Mesenchymal stem cell (in vitro differentiated cells and primary cell): ENCODE measurements around the gene IL1RAPL1.

ENCODE experiments used
- DNase-seq: peaks from one replicate; pipeline ENCODE4 v3.0.0-alpha.2; 2013
- H2AFZ ChIP-seq: one replicate; pipeline ENCODE4 v1.6.1; 2013; ENCODE audit warnings: low read depth, mild to moderate bottlenecking, control low read depth, inconsistent platforms, low read length, moderate library complexity
- H2AK5ac ChIP-seq: 2 replicates; pipeline ENCODE4 v1.6.1; 2013; ENCODE audit warnings: low read length, moderate library complexity, mild to moderate bottlenecking, inconsistent platforms; ENCODE audit not compliant: severe bottlenecking
- H2BK120ac ChIP-seq: one replicate; pipeline ENCODE4 v1.6.1; 2013; ENCODE audit warnings: low read depth, mild to moderate bottlenecking, inconsistent platforms, low read length, moderate library complexity
- H2BK12ac ChIP-seq, 2 experiments: one replicate each; pipeline ENCODE4 v1.6.1; 2013; ENCODE audit warnings: inconsistent platforms in 2 of 2, low read length in 2 of 2, mild to moderate bottlenecking in 2 of 2, moderate library complexity in 2 of 2, control low read depth in 1 of 2
- H2BK15ac ChIP-seq: one replicate; pipeline ENCODE4 v1.6.1; 2013; ENCODE audit warnings: mild to moderate bottlenecking, low read depth, inconsistent platforms; ENCODE audit not compliant: poor library complexity, severe bottlenecking
- H2BK5ac ChIP-seq: 2 replicates; pipeline ENCODE4 v1.6.1; 2013; ENCODE audit warnings: low read depth, mild to moderate bottlenecking, low read length, control low read depth, inconsistent platforms; ENCODE audit not compliant: poor library complexity, severe bottlenecking
- H3K14ac ChIP-seq, 2 experiments: one replicate each; pipeline ENCODE4 v1.6.1; 2013; ENCODE audit warnings: inconsistent platforms in 2 of 2, low read length in 2 of 2, control low read depth in 1 of 2, mild to moderate bottlenecking in 1 of 2, moderate library complexity in 1 of 2
- H3K18ac ChIP-seq, 2 experiments: one replicate each; pipeline ENCODE4 v1.6.1; 2013; ENCODE audit warnings: inconsistent platforms in 2 of 2, low read length in 2 of 2, control low read depth in 1 of 2, low read depth in 1 of 2, mild to moderate bottlenecking in 1 of 2
- H3K23ac ChIP-seq, 2 experiments: one replicate each; pipeline ENCODE4 v1.6.1; 2013; ENCODE audit warnings: inconsistent platforms in 2 of 2, low read length in 2 of 2, mild to moderate bottlenecking in 2 of 2, moderate library complexity in 2 of 2, control low read depth in 1 of 2
- H3K27ac ChIP-seq: 2 replicates; pipeline ENCODE4 v1.5.1; 2013; ENCODE audit warnings: mild to moderate bottlenecking, moderate library complexity, low read length, control low read depth, inconsistent platforms; ENCODE audit not compliant: poor library complexity, severe bottlenecking
- H3K27me3 ChIP-seq, 2 experiments: 2 replicates each; pipeline versions ENCODE4 v1.6.1 to v1.7.0; 2013; ENCODE audit warnings: low read length in 2 of 2, mild to moderate bottlenecking in 2 of 2, moderate library complexity in 2 of 2, control low read depth in 1 of 2, inconsistent platforms in 1 of 2; ENCODE audit not compliant: control insufficient read depth in 1 of 2, insufficient read depth in 1 of 2
- H3K36me3 ChIP-seq, 2 experiments: 2 replicates each; pipeline versions ENCODE4 v1.6.1 to v1.7.0; 2013; ENCODE audit warnings: low read length in 2 of 2, control low read depth in 1 of 2, inconsistent platforms in 1 of 2, low read depth in 1 of 2, mild to moderate bottlenecking in 1 of 2; ENCODE audit not compliant: insufficient read depth in 2 of 2, control insufficient read depth in 1 of 2
- H3K4ac ChIP-seq, 2 experiments: one replicate each; pipeline ENCODE4 v1.6.1; 2013; ENCODE audit warnings: inconsistent platforms in 2 of 2, low read length in 2 of 2, mild to moderate bottlenecking in 2 of 2, moderate library complexity in 2 of 2, control low read depth in 1 of 2, low read depth in 1 of 2
- H3K4me1 ChIP-seq: 2 replicates; pipeline ENCODE4 v1.6.1; 2013; ENCODE audit warnings: low read depth, low read length, control low read depth; ENCODE audit not compliant: control insufficient read depth, insufficient read depth
- H3K4me2 ChIP-seq: 2 replicates; pipeline ENCODE4 v1.6.1; 2013; ENCODE audit warnings: low read length, mild to moderate bottlenecking, inconsistent platforms; ENCODE audit not compliant: poor library complexity, severe bottlenecking
- H3K4me3 ChIP-seq, 2 experiments: 2 replicates each; pipeline versions ENCODE4 v1.5.1 to v1.7.0; 2013; ENCODE audit warnings: low read length in 2 of 2, mild to moderate bottlenecking in 2 of 2, control low read depth in 1 of 2, low read depth in 1 of 2; ENCODE audit not compliant: insufficient read depth in 1 of 2
- H3K79me1 ChIP-seq: replicated peaks from 2 replicates; pipeline ENCODE4 v1.6.1; 2013; ENCODE audit warnings: mild to moderate bottlenecking, control low read depth, low read length, inconsistent platforms; ENCODE audit not compliant: poor library complexity, severe bottlenecking
- H3K9ac ChIP-seq: 2 replicates; pipeline ENCODE4 v1.7.0; 2013; ENCODE audit warnings: mild to moderate bottlenecking, low read length, moderate library complexity
- H3K9me3 ChIP-seq: 2 replicates; pipeline ENCODE4 v1.7.0; 2013; ENCODE audit warnings: mild to moderate bottlenecking, low read length; ENCODE audit not compliant: control insufficient read depth
- H4K8ac ChIP-seq: one replicate; pipeline ENCODE4 v1.6.1; 2013; ENCODE audit warnings: inconsistent platforms, mild to moderate bottlenecking, low read length, moderate library complexity
- H4K91ac ChIP-seq: one replicate; pipeline ENCODE4 v1.6.1; 2013; ENCODE audit warnings: mild to moderate bottlenecking, low read length, inconsistent platforms
- WGBS: methylation state at CpG from one replicate; pipeline ENCODE4 v1.1.7; 2013; ENCODE audit warnings: mixed read lengths; 5-methylcytosine and 5-hydroxymethylcytosine counted together

Gene IL1RAPL1

DNA sequence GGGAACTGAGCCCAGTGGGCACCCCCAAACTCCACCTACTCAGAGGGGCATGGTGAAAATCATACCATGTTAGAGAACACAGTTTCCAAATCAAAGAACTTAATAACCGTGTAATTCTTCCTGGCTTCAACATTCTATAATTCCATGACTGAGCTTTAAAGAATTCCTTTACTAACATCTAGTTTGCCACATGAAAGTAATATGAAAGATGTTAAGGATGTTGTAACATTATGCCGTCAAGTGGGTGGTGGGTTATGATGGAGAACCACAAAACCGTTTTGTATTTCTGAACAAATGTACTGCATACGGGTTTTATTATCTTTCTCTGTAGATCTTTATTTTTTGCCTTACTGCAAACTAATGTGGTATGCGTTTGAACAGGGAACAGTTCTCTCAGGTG is 1079.1 kb downstream of the IL1RAPL1 start:
- Histone ChIP-seq H2BK120ac (no peak overlapping the region), H3K4ac (no peak overlapping the region), H2BK15ac (no peak overlapping the region), H3K4me1 (peaks cover 1% of the 10 kb centered on the region), H3K9me3 (no peaks in the 10 kb centered on the region), H3K36me3 (no peaks in the 10 kb centered on the region), H3K79me1 (no peaks in the 10 kb centered on the region), H2AK5ac (no peak overlapping the region), H2BK12ac (no peak overlapping the region), H2AFZ (no peak overlapping the region), H4K91ac (no peak overlapping the region), H3K27ac (no peak overlapping the region), H3K27me3 (no peaks in the 10 kb centered on the region), H3K9ac (no peak overlapping the region), H3K14ac (no peak overlapping the region), H3K4me2 (no peak overlapping the region), H4K8ac (no peak overlapping the region), H3K18ac (no peak overlapping the region), H3K4me3 (no peak overlapping the region), H2BK5ac (no peak overlapping the region), H3K23ac (no peak overlapping the region)
- 83% methylated on average over 1 of the region's 5 CpGs for WGBS
- DNase-seq: no peak

DNA sequence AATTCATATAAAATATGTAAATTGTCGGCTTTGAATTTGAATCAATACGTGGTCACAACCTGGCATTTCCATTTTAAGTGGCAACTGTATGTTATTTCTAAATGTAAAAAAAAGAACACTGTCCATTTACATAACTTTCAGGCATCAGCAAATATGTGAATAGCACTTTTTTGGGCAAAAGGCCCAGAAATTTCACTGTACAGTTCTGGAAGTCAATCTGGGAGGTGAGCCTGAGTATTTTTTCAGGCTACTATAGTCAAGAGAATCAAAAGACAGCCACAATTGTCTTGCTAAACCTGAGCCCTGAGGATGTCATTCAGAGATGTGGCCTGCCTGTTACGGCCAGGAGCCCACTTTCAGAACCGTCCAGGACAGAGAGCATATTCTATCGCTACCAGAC is 1084.2 kb downstream of the IL1RAPL1 start:
- Histone ChIP-seq H3K9ac (no peak overlapping the region), H2BK15ac (no peak overlapping the region), H3K27ac (no peak overlapping the region), H2BK120ac (no peak overlapping the region), H2BK5ac (no peak overlapping the region), H3K9me3 (no peaks in the 10 kb centered on the region), H3K4me1 (no peaks in the 10 kb centered on the region), H3K23ac (no peak overlapping the region), H2AFZ (no peak overlapping the region), H2AK5ac (no peak overlapping the region), H3K4me3 (no peak overlapping the region), H3K27me3 (no peaks in the 10 kb centered on the region), H3K4me2 (no peak overlapping the region), H3K18ac (no peak overlapping the region), H2BK12ac (no peak overlapping the region), H3K36me3 (no peaks in the 10 kb centered on the region), H4K8ac (no peak overlapping the region), H3K14ac (no peak overlapping the region), H3K79me1 (no peaks in the 10 kb centered on the region), H4K91ac (no peak overlapping the region), H3K4ac (no peak overlapping the region)
- DNase-seq: no peak
- 100% methylated on average over 1 of the region's 5 CpGs for WGBS

DNA sequence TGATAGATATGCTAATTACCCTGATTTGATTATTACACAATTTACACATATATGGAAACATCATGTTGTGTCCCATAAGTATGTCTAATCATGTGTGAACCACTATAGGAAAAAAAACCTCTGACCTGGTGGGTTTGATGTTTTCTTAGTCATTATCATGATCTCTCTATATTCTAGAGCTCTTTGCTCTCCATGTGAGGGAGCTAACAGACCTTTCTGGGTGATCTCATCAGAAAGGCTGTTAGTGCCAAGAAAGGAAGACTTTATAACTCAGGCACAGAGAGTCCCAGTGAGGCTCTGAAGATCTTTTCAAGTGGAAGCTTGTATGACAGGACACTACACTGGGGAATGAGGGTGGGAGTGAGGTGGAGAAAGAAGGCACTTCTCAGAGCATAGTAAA is 1100.4 kb downstream of the IL1RAPL1 start:
- Histone ChIP-seq H3K27me3 (no peaks in the 10 kb centered on the region), H3K9ac (no peak overlapping the region), H3K36me3 (no peaks in the 10 kb centered on the region)

DNA sequence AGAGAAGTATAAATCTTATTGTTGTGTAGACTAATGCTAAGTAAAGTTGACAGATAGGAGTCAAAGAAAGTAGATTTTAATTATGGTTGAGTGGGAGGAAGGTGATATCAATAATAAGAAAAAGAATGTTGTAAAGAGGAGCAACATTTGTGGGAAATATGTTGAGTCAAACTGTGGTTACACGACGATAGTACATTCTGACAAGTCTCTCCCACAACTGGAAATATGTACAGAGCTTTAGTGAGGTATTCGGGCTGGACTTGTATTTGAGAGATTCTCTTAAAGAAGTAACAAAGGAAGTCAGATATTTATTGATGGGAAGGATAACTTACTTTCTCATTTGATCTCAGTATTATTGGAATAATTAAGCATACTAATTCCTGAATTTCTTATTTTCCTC is 1102.8 kb downstream of the IL1RAPL1 start:
- Histone ChIP-seq H2AFZ (no peak overlapping the region), H3K79me1 (no peaks in the 10 kb centered on the region), H4K8ac (no peak overlapping the region), H3K23ac (no peak overlapping the region), H3K4me3 (no peak overlapping the region), H3K18ac (no peak overlapping the region), H2BK120ac (no peak overlapping the region), H3K27ac (no peak overlapping the region), H3K36me3 (no peaks in the 10 kb centered on the region), H3K9me3 (no peaks in the 10 kb centered on the region), H3K14ac (no peak overlapping the region), H3K4ac (no peak overlapping the region), H2BK5ac (no peak overlapping the region), H3K27me3 (no peaks in the 10 kb centered on the region), H2AK5ac (no peak overlapping the region), H4K91ac (no peak overlapping the region), H3K9ac (no peak overlapping the region), H2BK12ac (no peak overlapping the region), H3K4me1 (no peaks in the 10 kb centered on the region), H2BK15ac (no peak overlapping the region), H3K4me2 (no peak overlapping the region)
- 40% methylated on average over 2 of the region's 3 CpGs for WGBS
- DNase-seq: peak; percentile 7

More for the DNA sequence above, 1100.4 kb downstream of the IL1RAPL1 start:
- Histone ChIP-seq H3K4ac (no peak overlapping the region), H3K79me1 (no peaks in the 10 kb centered on the region), H3K18ac (no peak overlapping the region), H3K4me2 (no peak overlapping the region), H2AK5ac (no peak overlapping the region), H3K23ac (no peak overlapping the region), H4K91ac (no peak overlapping the region), H4K8ac (no peak overlapping the region), H2BK12ac (no peak overlapping the region), H3K4me1 (no peaks in the 10 kb centered on the region), H2BK120ac (no peak overlapping the region), H3K14ac (no peak overlapping the region), H3K27ac (no peak overlapping the region), H2BK15ac (no peak overlapping the region), H3K4me3 (no peak overlapping the region), H2BK5ac (no peak overlapping the region), H2AFZ (no peak overlapping the region), H3K9me3 (no peaks in the 10 kb centered on the region)
- peak; percentile 45 for DNase-seq
